Parathyroid adenoma (tissue), 2 donors: Measurements from ENCODE around the gene GAS7.
"Not testable (repeated sequence)": the region's sequence is repeated elsewhere in the genome, so short reads cannot be mapped to it uniquely, and the experiment has no call there.

Source experiments
- H2AFZ ChIP-seq: fragments of 300-600 bp; sonication (generic); one replicate; pipeline ENCODE4 v1.7.0; 2017; ENCODE audit warnings: antibody characterized with exemption, mild to moderate bottlenecking
- H3K27ac ChIP-seq: fragments of 300-600 bp; sonication (generic); one replicate; pipeline ENCODE4 v1.7.0; 2017
- H3K27me3 ChIP-seq: fragments of 300-600 bp; sonication (generic); one replicate; pipeline ENCODE4 v1.7.0; 2017; ENCODE audit warnings: low read length; ENCODE audit not compliant: control insufficient read depth, insufficient read depth
- H3K36me3 ChIP-seq: fragments of 300-600 bp; sonication (generic); one replicate; pipeline ENCODE4 v1.7.0; 2017; ENCODE audit warnings: low read length; ENCODE audit not compliant: control insufficient read depth, insufficient read depth
- H3K4me1 ChIP-seq: fragments of 300-600 bp; sonication (generic); one replicate; pipeline ENCODE4 v1.7.0; 2017; ENCODE audit warnings: control low read depth
- H3K4me2 ChIP-seq: fragments of 300-600 bp; sonication (generic); one replicate; pipeline ENCODE4 v1.7.0; 2017; ENCODE audit warnings: low read length
- H3K4me3 ChIP-seq: fragments of 300-600 bp; sonication (generic); one replicate; pipeline ENCODE4 v1.7.0; 2017; ENCODE audit warnings: low read depth, low read length
- H3K79me2 ChIP-seq: fragments of 300-600 bp; sonication (generic); one replicate; pipeline ENCODE4 v1.7.0; 2017; ENCODE audit warnings: control low read depth
- H3K9ac ChIP-seq: fragments of 300-600 bp; sonication (generic); one replicate; pipeline ENCODE4 v1.7.0; 2017; ENCODE audit warnings: mild to moderate bottlenecking
- H3K9me3 ChIP-seq: fragments of 300-600 bp; sonication (generic); one replicate; pipeline ENCODE4 v1.7.0; 2017; ENCODE audit warnings: low read length; ENCODE audit not compliant: control insufficient read depth
- CTCF ChIP-seq: fragments of 300-600 bp; sonication (generic); IDR thresholded peaks from one replicate; pipeline ENCODE4 v1.7.0; 2017; ENCODE audit warnings: antibody characterized with exemption, mild to moderate bottlenecking
- donor health status: primary hyperparathyroidism.

GAS7 gene

GRCh38 chr17:10099051-10099571 is 99.3 kb downstream of the GAS7 start:
- Histone ChIP-seq H3K27ac (no peak overlapping the region), H3K9ac (no peak overlapping the region), H3K4me3 (no peak overlapping the region), H3K27me3 (no peaks in the 10 kb centered on the region), H3K79me2 (no peaks in the 10 kb centered on the region), H2AFZ (no peak overlapping the region), H3K4me2 (no peak overlapping the region), H3K9me3 (no peaks in the 10 kb centered on the region), H3K36me3 (no peaks in the 10 kb centered on the region), H3K4me1 (no peaks in the 10 kb centered on the region)
- TF ChIP-seq CTCF: no peak

GRCh38 chr17:10096596-10096995 is 101.8 kb downstream of the GAS7 start:
- H3K4me3 ChIP-seq: no peak overlapping the region
- H2AFZ ChIP-seq: no peak overlapping the region
- H3K27ac ChIP-seq: no peak overlapping the region
- no peaks in the 10 kb centered on the region for H3K27me3 ChIP-seq
- no peaks in the 10 kb centered on the region for H3K4me1 ChIP-seq
- H3K79me2 ChIP-seq: no peaks in the 10 kb centered on the region
- H3K36me3 ChIP-seq: no peaks in the 10 kb centered on the region
- no peak for TF ChIP-seq CTCF
- no peak overlapping the region for H3K9ac ChIP-seq
- no peak overlapping the region for H3K4me2 ChIP-seq
- no peaks in the 10 kb centered on the region for H3K9me3 ChIP-seq

GRCh38 chr17:10095295-10095694 is 103.1 kb downstream of the GAS7 start:
- not testable (repeated sequence) for H2AFZ ChIP-seq, H3K79me2 ChIP-seq, H3K36me3 ChIP-seq, H3K27me3 ChIP-seq, H3K27ac ChIP-seq, H3K4me1 ChIP-seq, H3K9me3 ChIP-seq, H3K4me3 ChIP-seq, H3K9ac ChIP-seq, H3K4me2 ChIP-seq

- H3K4me3 ChIP-seq: no peak overlapping the region
- no peak overlapping the region for H3K4me2 ChIP-seq
- H3K36me3 ChIP-seq: no peaks in the 10 kb centered on the region
- no peak overlapping the region for H2AFZ ChIP-seq
- no peak overlapping the region for H3K27ac ChIP-seq
- H3K9ac ChIP-seq: no peak overlapping the region
- TF ChIP-seq CTCF: no peak
- no peaks in the 10 kb centered on the region for H3K27me3 ChIP-seq
- no peaks in the 10 kb centered on the region for H3K79me2 ChIP-seq
- H3K9me3 ChIP-seq: no peaks in the 10 kb centered on the region
- H3K4me1 ChIP-seq: no peaks in the 10 kb centered on the region
Observed at GRCh38 chr17:10094797-10095196, 103.6 kb downstream of the GAS7 start.

GRCh38 chr17:10092595-10092994 is 105.8 kb downstream of the GAS7 start:
- H3K27ac ChIP-seq: no peak overlapping the region
- no peaks in the 10 kb centered on the region for H3K36me3 ChIP-seq
- H3K4me2 ChIP-seq: no peak overlapping the region
- H3K4me3 ChIP-seq: no peak overlapping the region
- no peak overlapping the region for H2AFZ ChIP-seq
- no peaks in the 10 kb centered on the region for H3K79me2 ChIP-seq
- H3K9me3 ChIP-seq: no peaks in the 10 kb centered on the region
- H3K9ac ChIP-seq: no peak overlapping the region
- no peak for TF ChIP-seq CTCF
- no peaks in the 10 kb centered on the region for H3K4me1 ChIP-seq
- H3K27me3 ChIP-seq: no peaks in the 10 kb centered on the region
